Esophagus (tissue), 2 donors: Measurements from ENCODE around the gene ALS2CL. TPM values are rescaled to one million over a fixed set of nuclear protein-coding genes. Genes with fewer than 3 reads are reported as not detected.

ENCODE experiments used
- H3K27ac ChIP-seq, 2 donors: one replicate each; pipeline ENCODE4 v1.5.1; 2013; ENCODE audit warnings: low read depth in 2 of 2, mild to moderate bottlenecking in 2 of 2, inconsistent platforms in 1 of 2, low read length in 1 of 2, moderate library complexity in 1 of 2
- H3K27me3 ChIP-seq, 2 donors: one replicate each; pipeline ENCODE4 v1.6.1; 2013; ENCODE audit warnings: low read length in 2 of 2, control low read depth in 1 of 2, mild to moderate bottlenecking in 1 of 2; ENCODE audit not compliant: insufficient read depth in 2 of 2, control insufficient read depth in 1 of 2
- H3K36me3 ChIP-seq, 2 donors: one replicate each; pipeline ENCODE4 v1.6.1; 2013; ENCODE audit warnings: low read length in 1 of 2; ENCODE audit not compliant: control insufficient read depth in 2 of 2, insufficient read depth in 2 of 2
- H3K4me1 ChIP-seq, 2 donors: one replicate each; pipeline ENCODE4 v1.6.1; 2013; ENCODE audit warnings: low read length in 1 of 2; ENCODE audit not compliant: control insufficient read depth in 2 of 2, insufficient read depth in 2 of 2
- H3K4me3 ChIP-seq, 2 donors: one replicate each; pipeline ENCODE4 v1.5.1; 2013; ENCODE audit warnings: low read length in 2 of 2, mild to moderate bottlenecking in 2 of 2, low read depth in 1 of 2, moderate library complexity in 1 of 2
- H3K9me3 ChIP-seq, 2 donors: one replicate each; pipeline ENCODE4 v1.6.1; 2013; ENCODE audit warnings: mild to moderate bottlenecking in 2 of 2, low read depth in 1 of 2, low read length in 1 of 2, moderate library complexity in 1 of 2; ENCODE audit not compliant: control insufficient read depth in 2 of 2, insufficient read depth in 1 of 2
- WGBS, 2 donors: extraction: QIAGEN DNeasy Blood & Tissue Kit; methylation state at CpG; one replicate each; pipeline ENCODE4 v1.1.7; 2013; 5-methylcytosine and 5-hydroxymethylcytosine counted together
- polyA plus RNA-seq, 2 donors: library from polyadenylated mRNA; stranded (reverse); fragments of 200-250 nt; gene quantifications; one replicate each; pipeline ENCODE4 v1.2.3, GENCODE V29; 2013
- donor health status: healthy with polysubstance abuse.
- donor health status: Bipolar disorder and iron deficiency.

Gene ALS2CL
- polyA plus RNA-seq, 2 donors: 95.0 to 225 TPM

DNA sequence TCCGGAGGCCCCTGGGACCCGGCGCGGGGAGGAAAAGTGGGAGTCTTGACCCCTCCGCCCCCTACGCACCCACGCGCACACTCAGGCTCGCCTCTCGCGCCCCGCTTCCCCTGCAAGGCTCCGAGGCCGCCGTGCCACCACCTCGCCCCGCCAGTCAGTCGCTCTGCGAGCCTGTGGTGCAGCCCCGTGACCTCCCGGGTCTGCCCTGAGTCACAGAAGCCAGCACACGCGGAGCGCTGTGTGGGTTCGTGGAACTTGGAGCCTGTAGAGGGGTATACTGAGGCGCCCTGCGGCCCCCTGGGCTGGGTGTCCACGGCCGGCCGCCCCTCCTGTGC is 380 bp upstream of the ALS2CL start:
- peak overlapping the region; percentile 50 to 81 for H3K4me3 ChIP-seq
- peaks cover 10 to 40% of the 10 kb centered on the region in 2 donors for H3K4me1 ChIP-seq
- H3K27ac ChIP-seq: peak overlapping the region; percentile 96 to 97
- 17 to 20% methylated on average over 29 to 30 of the region's 30 CpGs for WGBS, 2 donors
- H3K9me3 ChIP-seq: no peaks in the 10 kb centered on the region
- H3K36me3 ChIP-seq: peaks cover 0 to 6% of the 10 kb centered on the region in 2 donors
- H3K27me3 ChIP-seq: no peaks in the 10 kb centered on the region

- no peaks in the 10 kb centered on the region for H3K27me3 ChIP-seq
- peak overlapping the region; percentile 96 to 97 for H3K27ac ChIP-seq
- no peaks in the 10 kb centered on the region for H3K9me3 ChIP-seq
- H3K4me1 ChIP-seq: peaks cover 10 to 40% of the 10 kb centered on the region in 2 donors
- peak overlapping the region; percentile 81 to 89 for H3K4me3 ChIP-seq
- peaks cover 5 to 18% of the 10 kb centered on the region in 2 donors for H3K36me3 ChIP-seq
- WGBS, 2 donors: 37 to 38% methylated on average over 11 of the region's 11 CpGs
These were observed 901 bp downstream of the ALS2CL start for GRCh38 chr3:46692566-46692990.

DNA sequence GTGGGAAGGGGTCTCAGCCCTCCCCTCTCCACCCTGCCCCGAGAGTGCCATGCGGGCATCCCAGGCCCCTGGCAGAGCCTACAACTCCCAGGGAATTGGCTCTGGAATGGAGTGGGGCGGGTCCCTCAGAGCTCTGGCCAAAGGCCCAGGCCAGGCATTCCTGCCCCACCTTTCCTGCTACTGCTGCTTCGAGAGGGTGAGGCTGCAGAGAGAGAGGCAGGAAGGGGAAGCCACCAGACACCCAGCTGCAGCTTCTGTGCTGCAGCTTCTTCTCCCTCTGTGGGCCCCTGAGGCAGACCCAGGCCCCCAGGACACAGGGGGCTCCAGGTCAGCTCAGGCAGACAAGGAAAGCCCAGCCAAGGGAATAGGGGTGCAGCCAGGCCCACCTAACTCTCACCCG is 2.7 kb downstream of the ALS2CL start:
- Histone ChIP-seq H3K27ac (peak overlapping the region; percentile 84 to 97), H3K4me3 (peak overlapping the region; percentile 18 to 42), H3K4me1 (peaks cover 5 to 35% of the 10 kb centered on the region in 2 donors), H3K9me3 (no peaks in the 10 kb centered on the region), H3K36me3 (peaks cover 5 to 35% of the 10 kb centered on the region in 2 donors), H3K27me3 (no peaks in the 10 kb centered on the region)
- WGBS, 2 donors: 36 to 38% methylated on average over 5 of the region's 5 CpGs

DNA sequence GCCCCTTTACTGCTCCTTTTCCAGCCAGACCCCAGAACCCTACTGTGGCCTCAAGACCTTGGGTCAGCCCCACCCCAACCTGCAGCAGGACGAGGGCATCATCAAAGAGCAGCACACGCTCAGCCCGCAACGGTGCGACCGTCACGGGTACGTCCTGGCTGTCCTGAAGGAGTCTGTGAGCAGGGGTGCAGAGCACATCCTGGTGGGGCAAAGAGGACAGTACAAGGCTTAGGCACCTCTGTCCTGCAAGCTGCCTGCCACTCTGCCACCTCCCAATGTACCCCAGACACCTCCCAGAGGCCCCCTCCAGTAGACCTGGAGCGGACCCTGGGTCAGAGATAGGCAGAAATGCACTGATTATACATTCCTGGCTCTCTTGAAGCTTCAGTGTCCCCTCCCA is 8.0 kb downstream of the ALS2CL start:
- Histone ChIP-seq H3K9me3 (no peaks in the 10 kb centered on the region), H3K36me3 (peaks cover 14 to 72% of the 10 kb centered on the region in 2 donors), H3K4me1 (peaks cover 2 to 5% of the 10 kb centered on the region in 2 donors), H3K4me3 (no peak overlapping the region), H3K27me3 (no peaks in the 10 kb centered on the region), H3K27ac (no peak overlapping the region)
- WGBS, 2 donors: 90 to 92% methylated on average over 9 of the region's 9 CpGs

GRCh38 chr3:46684891-46685290 is 8.6 kb downstream of the ALS2CL start:
- H3K36me3 ChIP-seq: peaks cover 14 to 77% of the 10 kb centered on the region in 2 donors
- 88 to 89% methylated on average over 2 of the region's 2 CpGs for WGBS, 2 donors
- no peak overlapping the region for H3K4me3 ChIP-seq
- H3K27me3 ChIP-seq: no peaks in the 10 kb centered on the region
- no peaks in the 10 kb centered on the region for H3K9me3 ChIP-seq
- H3K27ac ChIP-seq: no peak overlapping the region
- H3K4me1 ChIP-seq: peaks cover 0 to under 1% of the 10 kb centered on the region in 2 donors

GRCh38 chr3:46682974-46683373 is 10.5 kb downstream of the ALS2CL start:
- 85 to 88% methylated on average over 11 of the region's 11 CpGs for WGBS, 2 donors
- no peaks in the 10 kb centered on the region for H3K9me3 ChIP-seq
- peaks cover 13 to 79% of the 10 kb centered on the region in 2 donors for H3K36me3 ChIP-seq

GRCh38 chr3:46681856-46682540 is 11.5 kb downstream of the ALS2CL start:
- Histone ChIP-seq H3K4me3 (no peak overlapping the region), H3K9me3 (no peaks in the 10 kb centered on the region), H3K4me1 (no peaks in the 10 kb centered on the region), H3K27ac (no peak overlapping the region), H3K36me3 (peaks cover 8 to 73% of the 10 kb centered on the region in 2 donors), H3K27me3 (no peaks in the 10 kb centered on the region)
- whole genome bisulfite sequencing, 2 donors: 81 to 86% methylated on average over 13 of the region's 13 CpGs

More at GRCh38 chr3:46682974-46683373, 10.5 kb downstream of the ALS2CL start:
- H3K27me3 ChIP-seq: no peaks in the 10 kb centered on the region
- no peak overlapping the region for H3K4me3 ChIP-seq
- H3K27ac ChIP-seq: no peak overlapping the region
- no peaks in the 10 kb centered on the region for H3K4me1 ChIP-seq

DNA sequence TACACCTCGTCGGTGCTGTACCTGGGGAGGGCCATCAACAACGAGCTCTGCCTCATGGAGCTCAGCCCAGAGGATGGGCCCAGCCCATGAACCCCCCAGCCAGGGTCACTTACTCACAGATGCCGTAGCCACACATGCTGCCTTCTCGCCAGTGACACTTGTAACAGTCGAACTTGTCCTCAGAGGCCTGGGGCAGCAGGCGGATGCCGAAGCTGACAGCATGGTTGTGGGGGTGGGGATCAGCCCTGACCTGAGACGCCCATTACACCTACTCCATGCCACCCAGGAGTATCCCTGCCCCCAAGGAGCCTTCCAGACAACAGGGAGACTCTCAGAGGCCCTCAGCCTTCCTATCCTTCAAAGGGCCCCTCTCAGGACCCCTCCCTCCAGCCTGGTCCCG is 12.1 kb downstream of the ALS2CL start:
- no peaks in the 10 kb centered on the region for H3K4me1 ChIP-seq
- 85 to 89% methylated on average over 10 of the region's 10 CpGs for WGBS, 2 donors
- no peaks in the 10 kb centered on the region for H3K27me3 ChIP-seq
- H3K9me3 ChIP-seq: no peaks in the 10 kb centered on the region
- H3K27ac ChIP-seq: no peak overlapping the region
- H3K4me3 ChIP-seq: no peak overlapping the region
- peaks cover 8 to 70% of the 10 kb centered on the region in 2 donors for H3K36me3 ChIP-seq

DNA sequence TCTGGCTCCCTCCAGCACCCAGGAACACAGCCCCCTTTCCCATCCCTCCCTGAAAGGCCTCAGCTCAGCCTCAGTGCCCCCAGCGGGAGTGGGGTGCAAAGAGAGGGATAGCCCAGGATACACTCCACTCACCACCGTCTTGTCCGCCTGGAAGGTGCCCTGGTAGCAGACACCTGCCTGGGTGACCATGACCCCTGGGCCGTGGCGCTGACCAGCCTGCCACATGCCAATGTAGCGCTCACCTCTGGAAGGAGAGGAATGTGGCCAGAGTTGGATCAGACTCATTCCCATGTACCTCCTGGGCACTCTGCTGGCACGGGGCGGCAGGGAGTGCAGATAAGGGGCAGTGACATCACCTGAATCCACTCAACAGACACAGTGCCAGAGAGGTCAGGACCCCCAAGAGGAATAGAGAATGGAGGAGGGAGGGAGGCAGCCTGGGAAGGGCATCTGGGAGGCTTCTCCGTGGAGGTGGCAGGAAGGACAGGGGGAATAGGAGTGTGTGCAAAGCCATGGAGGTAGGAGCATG is 13.1 kb downstream of the ALS2CL start:
- H3K4me1 ChIP-seq: peaks cover 0 to 2% of the 10 kb centered on the region in 2 donors
- no peak overlapping the region for H3K27ac ChIP-seq
- H3K9me3 ChIP-seq: no peaks in the 10 kb centered on the region
- WGBS, 2 donors: 92% methylated on average over 9 of the region's 9 CpGs
- no peaks in the 10 kb centered on the region for H3K27me3 ChIP-seq
- no peak overlapping the region for H3K4me3 ChIP-seq
- H3K36me3 ChIP-seq: peaks cover 7 to 72% of the 10 kb centered on the region in 2 donors

DNA sequence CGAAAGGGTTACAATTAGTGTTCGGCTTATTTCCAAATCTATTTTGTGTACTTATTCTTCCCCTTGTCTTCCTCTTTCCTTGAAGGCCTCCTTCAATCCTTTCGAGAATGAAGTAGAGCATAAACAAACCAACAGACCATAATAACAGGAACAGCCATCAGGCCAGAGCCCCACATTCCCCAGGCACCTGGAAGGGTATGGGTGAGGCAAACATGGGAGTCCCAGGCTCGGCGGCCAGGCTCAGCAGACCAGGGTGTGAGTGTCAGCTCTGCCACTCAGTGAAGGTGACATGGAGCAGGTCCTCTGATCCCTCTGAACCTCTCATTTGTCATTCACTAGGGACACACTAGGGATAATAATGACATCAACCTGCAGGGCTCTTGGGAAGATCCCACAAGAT is 13.8 kb downstream of the ALS2CL start:
- 84 to 85% methylated on average over 5 of the region's 5 CpGs for WGBS, 2 donors
- Histone ChIP-seq H3K4me3 (no peak overlapping the region), H3K9me3 (no peaks in the 10 kb centered on the region), H3K27ac (no peak overlapping the region), H3K27me3 (no peaks in the 10 kb centered on the region), H3K36me3 (peaks cover 7 to 76% of the 10 kb centered on the region in 2 donors), H3K4me1 (peaks cover 0 to 2% of the 10 kb centered on the region in 2 donors)
